Renal cortical epithelial cell (primary cell): ENCODE results near the gene EEF1A2. TPM values are rescaled to one million over a fixed set of nuclear protein-coding genes. Genes with fewer than 3 reads are reported as not detected.
"Not testable (repeated sequence)": the region's sequence is repeated elsewhere in the genome, so short reads cannot be mapped to it uniquely, and the experiment has no call there.

ENCODE experiments used
- DNase-seq: peaks from one replicate; pipeline ENCODE4 v3.0.0-alpha.2; 2011; ENCODE audit warnings: low read depth
- total RNA-seq: library from RNA; depleted of rRNA; stranded (reverse); fragments of >200 nt; gene quantifications from 2 replicates; pipeline ENCODE4 v1.2.3, GENCODE V29; 2014

EEF1A2 gene
- total RNA-seq, 1 donor from 2014 or later = 29.3 TPM

DNA sequence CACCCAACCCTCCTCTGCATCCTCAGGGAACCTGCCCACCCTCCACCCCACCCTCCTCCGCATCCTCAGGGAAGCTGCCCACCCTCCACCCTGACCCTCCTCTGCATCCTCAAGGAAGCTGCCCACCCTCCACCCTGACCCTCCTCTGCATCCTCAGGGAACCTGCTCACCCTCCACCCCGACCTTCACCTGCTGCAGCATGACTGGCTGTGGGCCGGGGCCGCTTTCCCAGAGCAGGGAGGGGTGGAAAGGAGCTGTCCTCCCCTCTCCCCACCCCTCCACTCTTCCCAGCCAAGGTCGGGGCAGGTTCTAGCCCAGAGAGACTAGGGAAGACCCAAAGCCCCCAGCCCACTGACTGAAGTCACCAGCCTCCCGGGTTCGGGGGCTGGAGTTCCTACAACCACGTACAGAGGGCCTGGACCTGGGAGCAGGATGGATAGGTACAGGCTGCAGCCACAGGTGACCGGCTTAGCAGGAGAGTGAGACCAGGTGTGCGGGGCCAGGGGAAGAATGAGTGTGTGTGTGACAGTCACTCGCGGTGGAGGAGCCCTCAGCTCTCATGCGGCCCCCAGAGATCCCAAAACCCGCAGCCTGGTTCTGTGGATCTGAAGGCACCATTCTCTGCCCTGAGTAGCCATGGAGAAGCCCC lies 11.6 kb downstream of the EEF1A2 start:
- DNase-seq = no peak

DNA sequence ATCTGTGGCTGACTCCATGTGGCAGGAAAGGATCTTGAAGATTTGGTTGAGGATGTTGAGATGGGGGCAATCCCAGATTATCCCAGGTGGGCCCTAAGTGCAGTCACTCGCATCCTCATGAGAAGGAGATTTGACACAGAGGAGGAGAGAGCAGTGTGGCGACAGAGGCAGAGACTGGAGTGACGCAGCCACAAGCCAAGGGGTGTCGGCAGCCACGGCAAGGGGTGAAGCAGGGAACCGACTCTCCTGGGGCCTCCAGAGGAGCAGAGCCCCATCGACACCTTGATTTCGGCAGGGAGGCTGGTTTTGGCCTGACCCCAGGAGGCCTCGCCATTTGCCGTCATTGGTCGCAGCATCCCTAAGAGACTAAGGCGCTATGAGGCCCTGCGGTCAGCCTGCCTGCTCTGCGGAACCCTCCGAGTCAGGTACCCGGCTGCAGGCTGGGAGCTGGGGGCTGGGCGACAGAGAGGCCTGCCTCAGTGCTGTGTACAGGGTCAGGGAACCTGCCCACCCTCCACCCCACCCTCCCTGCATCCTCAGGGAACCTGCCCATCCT lies 12.5 kb downstream of the EEF1A2 start:
- DNase-seq = no peak

DNA sequence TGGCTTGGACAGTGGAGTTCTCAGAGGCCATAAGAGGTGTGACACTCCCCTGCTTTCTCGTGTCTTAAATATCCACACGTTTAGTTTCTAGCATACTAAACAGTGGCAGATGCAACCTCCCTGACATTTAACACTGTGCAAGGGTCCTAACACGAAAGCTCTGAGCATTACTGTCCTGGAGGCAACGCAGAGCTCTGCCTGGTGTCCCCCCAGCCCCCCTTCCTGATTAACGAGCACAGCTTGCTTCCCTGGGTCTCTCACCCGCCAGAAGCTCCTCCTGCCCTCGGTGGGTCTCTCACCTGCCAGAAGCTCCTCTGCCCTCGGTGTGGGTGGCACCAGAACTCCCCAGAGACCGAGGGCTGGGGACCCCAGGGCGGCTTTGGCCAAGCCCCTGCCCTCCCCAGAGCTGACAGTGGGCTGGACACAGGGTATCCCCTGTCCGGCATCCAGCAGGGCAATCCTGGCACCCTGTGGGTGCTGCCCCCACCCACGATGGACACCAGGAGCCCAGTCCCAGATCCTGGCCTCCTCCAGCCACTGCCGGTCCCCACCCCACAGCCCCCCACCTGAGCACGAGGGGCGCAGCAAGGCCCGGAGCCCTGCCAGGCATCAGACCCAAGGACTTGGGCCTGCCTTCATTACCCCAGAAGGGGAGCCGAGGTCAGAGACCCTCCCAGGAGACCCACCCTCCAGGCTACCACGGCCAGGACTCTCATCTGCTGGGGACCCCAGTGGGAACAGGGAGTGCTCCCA lies 14.1 kb downstream of the EEF1A2 start:
- DNase-seq = no peak

- DNase-seq = no peak
Measured at GRCh38 chr20:63484236-63484635, 14.6 kb downstream of the EEF1A2 start.

- DNase-seq = no peak
Measured at GRCh38 chr20:63483834-63484233, 15.0 kb downstream of the EEF1A2 start.

- no peak for DNase-seq
Measured at GRCh38 chr20:63482021-63482587, 16.8 kb downstream of the EEF1A2 start.

DNA sequence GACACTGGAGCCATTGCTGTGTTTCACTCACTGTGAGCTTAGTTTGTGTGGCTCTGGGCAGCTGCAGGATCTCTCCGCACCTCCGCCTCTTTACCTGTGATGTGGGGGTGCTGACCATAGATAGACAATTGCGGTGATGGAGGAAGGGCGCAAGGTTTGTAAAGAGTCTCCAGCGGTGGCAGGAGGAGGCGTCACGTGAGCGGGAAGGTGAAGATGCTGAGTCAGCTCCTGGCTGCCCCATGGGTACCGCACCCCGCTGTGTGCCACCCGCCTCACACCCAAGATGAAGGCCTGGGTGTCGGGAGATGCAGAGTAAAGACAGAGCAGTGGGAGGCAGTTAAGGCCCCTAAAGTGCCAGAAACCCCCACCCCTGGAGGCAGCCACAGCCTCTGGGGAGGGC lies 17.4 kb downstream of the EEF1A2 start:
- no peak for DNase-seq

DNA sequence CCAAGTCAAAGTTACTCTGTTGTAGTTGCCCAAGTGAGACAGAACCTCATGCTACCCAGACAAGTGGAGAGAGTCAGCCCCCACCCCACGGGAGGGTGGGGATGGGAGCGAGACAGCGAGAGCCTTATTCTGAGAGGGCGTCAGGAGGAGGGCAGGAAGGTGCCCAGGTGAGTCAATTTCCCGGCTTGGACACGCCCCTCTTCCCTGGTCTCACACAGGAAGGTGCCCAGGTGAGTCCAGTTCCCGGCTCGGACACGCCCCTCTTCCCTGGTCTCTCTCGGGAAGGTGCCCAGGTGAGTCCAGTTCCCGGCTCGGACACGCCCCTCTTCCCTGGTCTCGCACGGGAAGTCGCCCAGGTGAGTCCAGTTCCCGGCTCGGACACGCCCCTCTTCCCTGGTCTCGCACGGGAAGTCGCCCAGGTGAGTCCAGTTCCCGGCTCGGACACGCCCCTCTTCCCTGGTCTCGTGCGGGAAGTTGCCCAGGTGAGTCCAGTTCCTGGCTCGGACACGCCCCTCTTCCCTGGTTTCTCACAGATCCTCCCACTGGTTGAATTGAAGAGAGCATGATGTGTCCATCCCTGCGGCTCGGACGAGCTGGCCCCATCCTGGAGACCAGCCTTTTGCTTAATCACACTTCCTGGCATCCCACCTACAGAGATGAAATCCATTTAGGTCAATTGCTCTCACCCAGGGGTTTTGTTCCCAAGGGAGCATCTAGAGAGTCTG lies 19.0 kb downstream of the EEF1A2 start:
- DNase-seq = not testable (repeated sequence)

- DNase-seq = no peak
Measured at GRCh38 chr20:63478346-63479302, 20.3 kb downstream of the EEF1A2 start.

- DNase-seq = no peak
Measured at GRCh38 chr20:63477944-63478343, 20.9 kb downstream of the EEF1A2 start.

GRCh38 chr20:63477061-63477616 lies 21.7 kb downstream of the EEF1A2 start:
- no peak for DNase-seq

DNA sequence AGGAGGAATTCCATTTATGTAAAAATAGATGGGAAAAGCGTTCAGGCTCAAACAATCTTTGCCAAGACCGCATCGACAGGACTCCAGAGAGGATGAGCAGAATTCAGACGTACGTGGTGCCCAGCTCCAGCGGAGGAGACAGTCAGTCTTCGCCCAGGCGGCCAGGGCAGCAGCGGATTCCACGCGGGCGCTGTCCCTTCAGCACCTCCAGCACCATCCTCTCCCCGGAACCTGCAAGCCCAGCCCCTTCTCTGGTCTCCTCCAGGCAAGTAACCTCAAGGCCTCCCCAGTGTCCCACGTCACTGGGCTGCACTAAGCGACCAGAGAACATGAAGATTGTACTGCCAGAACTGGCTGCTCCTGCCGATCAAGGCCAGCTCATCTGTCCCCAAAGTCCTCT lies 23.7 kb downstream of the EEF1A2 start:
- peak; percentile 13 for DNase-seq

- no peak for DNase-seq
Measured at GRCh38 chr20:63473555-63474449, 25.1 kb downstream of the EEF1A2 start.

- no peak for DNase-seq
Measured at GRCh38 chr20:63472862-63473390, 26.0 kb downstream of the EEF1A2 start.

DNA sequence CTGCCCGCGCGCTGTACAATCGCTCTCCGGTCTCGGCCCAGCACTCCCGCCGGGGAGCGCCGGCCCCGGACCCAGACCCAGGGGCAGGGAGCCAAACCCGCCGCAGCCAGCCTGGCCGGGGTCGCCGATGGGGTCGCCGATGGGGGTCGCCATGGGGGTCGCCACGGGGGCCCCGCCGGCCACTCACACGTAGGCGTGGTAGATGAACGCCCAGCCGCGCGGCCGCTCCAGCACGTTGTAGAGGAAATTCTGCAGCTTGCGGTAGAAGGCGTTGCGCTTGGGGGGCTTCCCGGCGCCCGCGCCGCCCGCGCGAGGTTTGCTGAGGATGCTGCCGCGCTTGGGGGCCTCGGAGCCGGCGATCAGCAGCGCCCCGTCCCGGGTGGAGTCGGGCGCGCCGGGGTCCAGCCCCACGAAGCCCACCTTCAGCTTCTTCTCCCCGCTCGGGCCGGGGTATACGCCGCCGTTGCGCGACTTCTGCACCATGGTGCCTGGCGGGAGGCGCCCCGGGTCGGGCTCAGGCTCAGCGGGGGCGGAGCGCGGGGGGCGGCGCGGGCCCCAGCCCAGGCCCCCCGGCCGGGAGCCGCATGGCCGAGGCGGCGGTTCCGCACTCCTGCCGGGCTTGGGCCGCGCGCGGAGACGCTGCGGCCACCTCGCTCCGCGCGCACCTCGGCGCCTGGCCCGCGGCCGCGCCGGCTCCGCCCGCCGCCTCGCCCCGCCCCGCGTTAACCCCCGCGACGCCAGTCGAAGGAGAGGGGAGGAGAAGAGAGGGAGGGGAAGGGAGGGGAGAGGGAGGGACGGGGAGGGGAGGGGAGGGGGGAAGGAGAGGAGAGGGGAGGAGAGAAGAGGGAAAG lies 26.7 kb downstream of the EEF1A2 start, which contains the start of gene KCNQ2:
TSS of gene KCNQ2 (minus strand) at position 675 of the 851 bp plus-strand sequence. CDS start at position 483, 192 bp downstream.
- no peak for DNase-seq

DNA sequence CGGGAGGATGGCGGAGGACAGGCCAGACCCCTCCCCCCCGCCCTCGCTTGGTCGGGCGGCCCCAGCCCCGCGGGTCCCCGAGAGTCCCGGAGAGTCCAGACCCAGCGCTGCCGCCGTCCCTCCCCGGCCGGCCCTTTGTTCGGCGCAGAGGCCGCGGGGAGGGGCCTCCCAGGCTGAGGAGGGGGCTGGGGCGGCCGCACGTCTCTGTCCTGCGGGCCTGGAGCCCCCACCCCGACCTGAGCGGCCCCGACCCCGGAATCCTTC lies 27.2 kb downstream of the EEF1A2 start:
- DNase-seq = no peak

DNA sequence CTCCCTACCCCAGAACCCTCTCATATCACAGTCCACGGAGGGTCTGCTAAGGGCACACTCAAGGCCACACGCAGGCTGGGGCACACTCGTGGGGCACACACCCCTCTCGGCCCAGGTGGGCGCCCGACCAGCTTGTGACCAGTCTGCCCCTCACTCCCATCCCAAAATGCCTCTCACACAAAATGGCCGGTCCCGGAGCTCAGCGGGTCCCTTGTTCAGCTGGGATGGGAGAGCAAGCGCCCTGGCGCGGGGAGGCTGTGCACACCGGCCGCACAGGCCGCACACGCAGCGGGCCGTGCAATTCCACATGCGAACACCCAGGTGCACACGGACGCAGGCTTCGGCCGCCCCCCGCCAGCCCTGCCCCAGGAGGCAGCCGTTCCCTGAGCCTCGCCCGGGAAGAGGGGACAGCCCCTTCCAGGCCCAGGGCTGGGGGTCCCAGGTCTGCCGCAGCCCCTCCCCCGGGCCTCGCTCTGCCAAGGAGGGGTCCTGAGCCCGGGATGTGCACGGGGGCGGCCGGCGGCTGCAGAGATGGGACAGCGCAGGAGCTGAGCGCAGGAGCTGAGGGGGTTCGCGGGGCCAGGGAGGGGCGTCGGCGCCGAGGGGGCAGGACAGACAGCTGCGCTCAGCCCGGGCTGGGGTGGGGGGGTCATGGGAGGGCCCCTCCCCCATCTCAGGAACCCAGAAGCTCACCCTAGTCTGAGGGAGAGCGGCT lies 27.7 kb downstream of the EEF1A2 start:
- DNase-seq = no peak

DNA sequence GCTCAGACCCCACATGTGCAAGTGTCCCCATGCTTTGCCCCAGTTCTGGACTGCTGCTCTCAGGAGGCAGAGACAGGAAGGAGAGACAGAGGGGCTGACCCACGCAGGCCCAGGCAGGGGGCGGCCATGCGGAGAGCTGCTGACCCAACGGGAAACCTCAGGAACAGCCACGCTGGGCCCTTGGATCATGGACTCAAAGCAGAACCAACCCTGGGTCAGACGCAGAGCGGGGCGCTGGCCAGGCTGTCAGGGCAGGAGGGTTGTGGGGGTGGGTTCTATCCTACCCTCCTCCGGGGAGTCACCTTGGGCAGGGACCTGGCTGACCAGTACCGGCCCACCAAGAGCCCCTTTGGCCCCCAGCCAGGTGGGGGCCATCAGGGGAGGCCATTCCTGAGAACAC lies 28.5 kb downstream of the EEF1A2 start:
- DNase-seq = no peak
